GM12878 (cell line): ENCODE results near the gene SYNJ2. TPM values are rescaled to one million over a fixed set of nuclear protein-coding genes. Genes with fewer than 3 reads are reported as not detected.

Experiments
- ATAC-seq: fragments of 200-7000 bp; cut with Tn5 transposase; 3 replicates; pipeline ENCODE4 v1.9.1; 2020; ENCODE audit warnings: mild to moderate bottlenecking, moderate library complexity
- BruUV-seq: library from RNA; stranded (reverse); fragments of 400-500 nt; replicated peaks from 2 replicates; lab custom pipeline; 2021; lab: Mats Ljungman, UMichigan
- CTCF ChIA-PET: fragments of 300-600 bp; sonication (Branson Sonifier 250); formaldehyde crosslinking; extraction: SDS; loops from one replicate; lab custom pipeline; 2021; ENCODE audit warnings: inconsistent platforms; lab: Yijun Ruan, JAX
- POLR2A ChIA-PET: fragments of 350-600 bp; formaldehyde crosslinking; extraction: SDS; loops from one replicate; lab custom pipeline; 2021; ENCODE audit warnings: inconsistent platforms; lab: Charles Lee
- RAD21 ChIA-PET: fragments of 300-600 bp; sonication (Branson Sonifier 250); formaldehyde crosslinking; loops from one replicate; lab custom pipeline; 2023; ENCODE audit warnings: antibody characterized with exemption; ENCODE audit not compliant: unreplicated experiment; lab: Charles Lee
- SMC1A ChIA-PET: fragments of 300-600 bp; sonication (Branson Sonifier 250); formaldehyde crosslinking; loops from one replicate; lab custom pipeline; 2023; ENCODE audit not compliant: unreplicated experiment, uncharacterized antibody; lab: Charles Lee
- DNase-seq: peaks from one replicate; pipeline ENCODE4 v3.0.0-alpha.2; 2011; ENCODE audit warnings: low read depth, low spot score
- FAIRE-seq: peaks from 3 replicates; lab custom pipeline; 2011; peaks lifted over from hg19 to GRCh38; lab: Jason Lieb, UNC
- H2AFZ ChIP-seq: 2 replicates; pipeline ENCODE4 v1.6.0; 2011; ENCODE audit warnings: low read depth, low read length, control low read depth; ENCODE audit not compliant: control insufficient read depth
- H3K27ac ChIP-seq: 2 replicates; pipeline ENCODE4 v1.5.1; 2011; ENCODE audit warnings: control low read depth; ENCODE audit not compliant: control insufficient read depth, insufficient read depth
- H3K27me3 ChIP-seq, 2 experiments: replicated peaks in 1 of 2; 2 replicates each; pipeline versions ENCODE4 v1.6.0 to v1.6.1; 2011; ENCODE audit warnings: low read length in 1 of 2; ENCODE audit not compliant: control insufficient read depth in 2 of 2, insufficient read depth in 2 of 2
- H3K36me3 ChIP-seq, 2 experiments: 2 replicates each; pipeline ENCODE4 v1.5.1; 2011; ENCODE audit warnings: low read length in 1 of 2; ENCODE audit not compliant: control insufficient read depth in 2 of 2, insufficient read depth in 2 of 2
- H3K4me1 ChIP-seq: 2 replicates; pipeline ENCODE4 v1.6.1; 2011; ENCODE audit warnings: mild to moderate bottlenecking, low read length, moderate library complexity, mixed read lengths; ENCODE audit not compliant: control insufficient read depth, insufficient read depth
- H3K4me2 ChIP-seq: 2 replicates; pipeline ENCODE4 v1.6.0; 2011; ENCODE audit warnings: control low read depth; ENCODE audit not compliant: control insufficient read depth, insufficient read depth
- H3K4me3 ChIP-seq: fragments of 200-600 bp; sonication (generic); 2 replicates; pipeline ENCODE4 v1.5.1; 2016
- H3K79me2 ChIP-seq: 2 replicates; pipeline ENCODE4 v1.6.0; 2011; ENCODE audit warnings: low read length; ENCODE audit not compliant: control insufficient read depth, insufficient read depth
- H3K9ac ChIP-seq: 2 replicates; pipeline ENCODE4 v1.8.0; 2011; ENCODE audit warnings: low read length, control low read depth, mixed read lengths; ENCODE audit not compliant: control insufficient read depth, insufficient read depth
- H3K9me3 ChIP-seq: replicated peaks from 3 replicates; pipeline ENCODE4 v1.5.1; 2011; ENCODE audit warnings: mild to moderate bottlenecking, low read length; ENCODE audit not compliant: control insufficient read depth, insufficient read depth
- H4K20me1 ChIP-seq: 2 replicates; pipeline ENCODE4 v1.6.0; 2011; ENCODE audit not compliant: control insufficient read depth, insufficient read depth
- CBFB ChIP-seq: IDR thresholded peaks from 2 replicates; pipeline ENCODE4 v1.6.1; 2016; ENCODE audit warnings: antibody characterized with exemption, low read depth
- CBX3 ChIP-seq: fragments of 200-600 bp; sonication (generic); IDR thresholded peaks from 2 replicates; pipeline ENCODE4 v1.6.1; 2016; ENCODE audit warnings: low read depth, borderline replicate concordance
- DPF2 ChIP-seq: fragments of 450-650 bp; IDR thresholded peaks from 2 replicates; pipeline ENCODE4 v1.6.1; 2017; ENCODE audit warnings: mild to moderate bottlenecking
- ELK1 ChIP-seq: IDR thresholded peaks from 2 replicates; pipeline ENCODE4 v1.6.1; 2012; ENCODE audit warnings: low read depth, low read length, improper control_type of control experiment
- LARP7 ChIP-seq: fragments of 450-650 bp; IDR thresholded peaks from 2 replicates; pipeline ENCODE4 v1.6.1; 2017; ENCODE audit warnings: mild to moderate bottlenecking
- POU2F2 ChIP-seq: IDR thresholded peaks from 3 replicates; pipeline ENCODE4 v1.6.1; 2011; ENCODE audit warnings: low read depth, mild to moderate bottlenecking, low read length, borderline replicate concordance
- STAT3 ChIP-seq: IDR thresholded peaks from 2 replicates; pipeline ENCODE4 v1.6.1; 2011; ENCODE audit warnings: low read depth, low read length, improper control_type of control experiment
- ZNF274 ChIP-seq: IDR thresholded peaks from one replicate; pipeline ENCODE4 v1.8.0; 2011; ENCODE audit not compliant: insufficient read length, insufficient read depth
- WGBS: methylation state at CpG from one replicate; pipeline ENCODE4 v1.1.6; 2016; ENCODE audit warnings: low lambda C conversion rate; ENCODE audit not compliant: insufficient replicate concordance, insufficient coverage; ENCODE audit errors: missing lambda C conversion rate; 5-methylcytosine and 5-hydroxymethylcytosine counted together
- in situ Hi-C: fragments of 300-500 bp; cut with MboI; formaldehyde crosslinking; loops from 9 replicates; pipeline ENCODE4 v1.14.3; 2018; ENCODE audit warnings: mixed read lengths
- intact Hi-C: fragments of 100-400 bp; cut with micrococcal nuclease; formaldehyde crosslinking; loops from one replicate; pipeline ENCODE4 v1.14.2; 2022; ENCODE audit not compliant: unreplicated experiment
- polyA plus RNA-seq, 11 experiments: library from polyadenylated mRNA; depleted of rRNA in 4 of 11; unstranded in 6 of 11; stranded (reverse) in 5 of 11; fragments of >200 nt; fragmentation: Nextera tagmentation in 4 of 11; fragmentation: Illumina TruSeq in 1 of 11; extraction: Ambion mirVana in 4 of 11; extraction: Trizol in 1 of 11; gene quantifications; 1 replicate in 1 of 11; 2 replicates in 10 of 11; pipeline versions ENCODE4 v1.2.1 to v1.2.3, GENCODE V29; 2011 to 2016; ENCODE audit warnings: inconsistent platforms in 2 of 11, missing spikeins in 2 of 11, low read depth in 1 of 11
- total RNA-seq, 4 experiments: library from RNA; depleted of rRNA in 3 of 4; stranded (reverse); fragments of >200 nt in 3 of 4; fragmentation: Illumina TruSeq in 1 of 4; extraction: Trizol in 1 of 4; gene quantifications; 2 replicates each; pipeline versions ENCODE4 v1.2.1 to v1.2.3, GENCODE V29; 2013 to 2021

SYNJ2 gene
- total and polyA plus RNA-seq, 10 of the 15 experiments (the other 5 are each of a cell fraction or from before 2014, with no cell fraction given), result 0.11 to 1.8 (median 0.57) TPM

GRCh38 chr6:158021376-158021775, 39.7 kb downstream of the SYNJ2 start:
- Histone ChIP-seq H3K9me3 (no peaks in the 10 kb centered on the region), H3K27me3 (no peaks in the 10 kb centered on the region), H4K20me1 (no peaks in the 10 kb centered on the region; the same call in 1 of the 2 replicates), H3K4me2 (no peak overlapping the region), H3K79me2 (no peaks in the 10 kb centered on the region), H3K4me3 (no peak overlapping the region), H3K27ac (no peak overlapping the region), H3K4me1 (peaks cover 5% of the 10 kb centered on the region), H3K36me3 (no peaks in the 10 kb centered on the region; a peak in 1 of 4 replicates), H2AFZ (no peak overlapping the region), H3K9ac (no peak overlapping the region)
- intact Hi-C loops, result no loop called here
- FAIRE-seq, result no peak
- WGBS, result 89% methylated on average over 4 of the region's 4 CpGs
- ChIA-PET CTCF (interaction anchor here (0.6 to 1.3 kb wide), 3 partner anchors 9 to 1197 kb away, joined by 3 to 4 read pairs (median 4); no protein-coding TSS in a partner anchor), RAD21 (no interaction called here), SMC1A (no interaction called here), POLR2A (no interaction called here)
- no peak for DNase-seq
- no peak for ATAC-seq
- TF ChIP-seq CBFB (no peak), ZNF274 (no peak), POU2F2 (no peak), ELK1 (no peak), CBX3 (no peak), LARP7 (no peak), DPF2 (no peak), STAT3 (no peak)
- in situ Hi-C loops, result no loop called here
- BruUV-seq, result no TSS peak
